Endothelial cell of umbilical vein (primary cell): ENCODE results near the gene MLEC. TPM values are rescaled to one million over a fixed set of nuclear protein-coding genes. Genes with fewer than 3 reads are reported as not detected.
"Not testable (repeated sequence)": the region's sequence is repeated elsewhere in the genome, so short reads cannot be mapped to it uniquely, and the experiment has no call there.

Source experiments
- BruUV-seq: library from RNA; stranded (reverse); fragments of 400-500 nt; replicated peaks from 2 replicates; lab custom pipeline; 2021; lab: Mats Ljungman, UMichigan
- CTCF ChIA-PET: fragments of 300-600, 350-600 bp; sonication (Branson Sonifier 250); formaldehyde crosslinking; loops from one replicate; lab custom pipeline; 2021; ENCODE audit warnings: antibody characterized with exemption, inconsistent platforms; lab: Charles Lee
- POLR2A ChIA-PET: fragments of 300-600, 350-600 bp; sonication (Branson Sonifier 250); formaldehyde crosslinking; loops from one replicate; lab custom pipeline; 2021; ENCODE audit warnings: antibody characterized with exemption, inconsistent platforms; lab: Charles Lee
- DNase-seq: peaks from one replicate; pipeline ENCODE4 v3.0.0-alpha.2; 2011; ENCODE audit warnings: low read depth, low spot score
- FAIRE-seq: peaks from 2 replicates; lab custom pipeline; 2011; peaks lifted over from hg19 to GRCh38; lab: Jason Lieb, UNC
- H2AFZ ChIP-seq: 2 replicates; pipeline ENCODE4 v1.6.0; 2012; ENCODE audit warnings: low read depth, low read length, control low read depth, inconsistent platforms
- H3K27ac ChIP-seq: 2 replicates; pipeline ENCODE4 v1.5.1; 2011; ENCODE audit warnings: low read depth, mild to moderate bottlenecking, control low read depth, low read length, moderate library complexity; ENCODE audit not compliant: insufficient read depth
- H3K27me3 ChIP-seq, 2 experiments: 2 replicates each; pipeline versions ENCODE4 v1.6.0 to v1.6.1; 2011; ENCODE audit warnings: low read length in 2 of 2, mixed read lengths in 1 of 2; ENCODE audit not compliant: control insufficient read depth in 2 of 2, insufficient read depth in 2 of 2
- H3K36me3 ChIP-seq, 2 experiments: 2 replicates in 1 of 2; 3 replicates in 1 of 2; pipeline ENCODE4 v1.5.1; 2011; ENCODE audit warnings: low read length in 2 of 2, mild to moderate bottlenecking in 1 of 2, moderate library complexity in 1 of 2; ENCODE audit not compliant: control insufficient read depth in 2 of 2, insufficient read depth in 2 of 2; ENCODE audit errors: extremely low read depth in 1 of 2
- H3K4me1 ChIP-seq: 3 replicates; pipeline ENCODE4 v1.5.1; 2011; ENCODE audit warnings: mild to moderate bottlenecking, low read length; ENCODE audit not compliant: control insufficient read depth, insufficient read depth; ENCODE audit errors: extremely low read depth
- H3K4me2 ChIP-seq: 2 replicates; pipeline ENCODE4 v1.6.1; 2011; ENCODE audit warnings: low read length, control low read depth, mixed read lengths; ENCODE audit not compliant: insufficient read depth
- H3K4me3 ChIP-seq, 3 experiments: fragments of 200-600 bp in 1 of 3; sonication (generic), shearing (Covaris generic) in 1 of 3; replicated peaks in 1 of 3; 2 replicates each; pipeline ENCODE4 v1.5.1; 2011 to 2016; ENCODE audit warnings: control low read depth in 3 of 3, low read length in 3 of 3, mild to moderate bottlenecking in 2 of 3, inconsistent platforms in 1 of 3, low read depth in 1 of 3, moderate library complexity in 1 of 3; ENCODE audit not compliant: insufficient read depth in 1 of 3
- H3K79me2 ChIP-seq: 2 replicates; pipeline ENCODE4 v1.6.0; 2012; ENCODE audit warnings: low read length, inconsistent platforms; ENCODE audit not compliant: control insufficient read depth, insufficient read depth
- H3K9ac ChIP-seq: replicated peaks from 2 replicates; pipeline ENCODE3; 2011; ENCODE audit warnings: low read length, control low read depth; ENCODE audit not compliant: insufficient read depth; ENCODE audit errors: extremely low read depth
- H3K9me1 ChIP-seq: replicated peaks from 3 replicates; pipeline ENCODE4 v1.6.0; 2011; ENCODE audit warnings: mild to moderate bottlenecking, low read length; ENCODE audit not compliant: control insufficient read depth, insufficient read depth; ENCODE audit errors: extremely low read depth
- H3K9me3 ChIP-seq: replicated peaks from 2 replicates; pipeline ENCODE4 v1.5.1; 2012; ENCODE audit warnings: low read length, inconsistent platforms; ENCODE audit not compliant: control insufficient read depth, insufficient read depth
- H4K20me1 ChIP-seq: replicated peaks from 2 replicates; pipeline ENCODE3; 2011; ENCODE audit warnings: mild to moderate bottlenecking, low read length; ENCODE audit not compliant: control insufficient read depth, insufficient read depth; ENCODE audit errors: extremely low read depth
- EZH2 ChIP-seq: IDR thresholded peaks from 2 replicates; pipeline ENCODE4 v1.6.1; 2012; ENCODE audit warnings: borderline replicate concordance, low read depth, mild to moderate bottlenecking, moderate library complexity, low read length, inconsistent platforms; ENCODE audit not compliant: severe bottlenecking
- FOS ChIP-seq: IDR thresholded peaks from 2 replicates; pipeline ENCODE4 v1.6.1; 2011; ENCODE audit warnings: mild to moderate bottlenecking, low read length, moderate library complexity, borderline replicate concordance; ENCODE audit not compliant: insufficient read depth
- JUN ChIP-seq: IDR thresholded peaks from 2 replicates; pipeline ENCODE4 v1.6.1; 2011; ENCODE audit warnings: borderline replicate concordance, low read depth; ENCODE audit not compliant: insufficient read length, insufficient read depth
- MYC ChIP-seq: IDR thresholded peaks from one replicate; pipeline ENCODE4 v1.6.1; 2011; ENCODE audit warnings: mild to moderate bottlenecking, low read depth, low read length
- POLR2A ChIP-seq: IDR thresholded peaks from 2 replicates; pipeline ENCODE4 v1.6.1; 2012; ENCODE audit warnings: low read depth, mild to moderate bottlenecking, control low read depth, low read length
- POLR2AphosphoS5 ChIP-seq: IDR thresholded peaks from 2 replicates; pipeline ENCODE4 v1.6.1; 2012; ENCODE audit warnings: low read depth, mild to moderate bottlenecking, control low read depth, low read length, moderate library complexity; ENCODE audit not compliant: insufficient read depth
- dilution Hi-C: fragments of 300-500 bp; cut with MboI; formaldehyde crosslinking; loops from one replicate; pipeline ENCODE4 v1.15.0; 2019; ENCODE audit warnings: low sequenced_read_pairs; ENCODE audit not compliant: extremely low pct_ligation_motif_present
- intact Hi-C: fragments of 100-400 bp; cut with micrococcal nuclease; formaldehyde crosslinking; loops from one replicate; pipeline ENCODE4 v1.10.0; 2022
- polyA plus RNA-seq, 4 experiments: library from polyadenylated mRNA; depleted of rRNA in 3 of 4; stranded (reverse) in 3 of 4; unstranded in 1 of 4; fragments of >200 nt; gene quantifications; 2 replicates each; pipeline versions ENCODE4 v1.2.1 to v1.2.3, GENCODE V29; 2011 to 2012; ENCODE audit warnings: missing spikeins in 1 of 4
- total RNA-seq: library from RNA; stranded (reverse); gene quantifications from 2 replicates; pipeline ENCODE4 v1.2.3, GENCODE V29; 2021
- TF ChIP-seq, protein P1 (sequence below), 2 donors: IDR thresholded peaks; 1 replicate in 1 of 2; 2 replicates in 1 of 2; pipeline ENCODE4 v1.5.1; 2011; ENCODE audit warnings: low read length in 2 of 2, mild to moderate bottlenecking in 2 of 2, moderate library complexity in 2 of 2, control low read depth in 1 of 2, inconsistent platforms in 1 of 2, low read depth in 1 of 2; ENCODE audit not compliant: insufficient read depth in 1 of 2; ENCODE audit errors: extremely low read depth in 1 of 2

The MLEC gene
- total and polyA plus RNA-seq, 2 donors (not counting 3 experiments of a cell fraction or from before 2014, with no cell fraction given) = 28.4 to 144 TPM

DNA sequence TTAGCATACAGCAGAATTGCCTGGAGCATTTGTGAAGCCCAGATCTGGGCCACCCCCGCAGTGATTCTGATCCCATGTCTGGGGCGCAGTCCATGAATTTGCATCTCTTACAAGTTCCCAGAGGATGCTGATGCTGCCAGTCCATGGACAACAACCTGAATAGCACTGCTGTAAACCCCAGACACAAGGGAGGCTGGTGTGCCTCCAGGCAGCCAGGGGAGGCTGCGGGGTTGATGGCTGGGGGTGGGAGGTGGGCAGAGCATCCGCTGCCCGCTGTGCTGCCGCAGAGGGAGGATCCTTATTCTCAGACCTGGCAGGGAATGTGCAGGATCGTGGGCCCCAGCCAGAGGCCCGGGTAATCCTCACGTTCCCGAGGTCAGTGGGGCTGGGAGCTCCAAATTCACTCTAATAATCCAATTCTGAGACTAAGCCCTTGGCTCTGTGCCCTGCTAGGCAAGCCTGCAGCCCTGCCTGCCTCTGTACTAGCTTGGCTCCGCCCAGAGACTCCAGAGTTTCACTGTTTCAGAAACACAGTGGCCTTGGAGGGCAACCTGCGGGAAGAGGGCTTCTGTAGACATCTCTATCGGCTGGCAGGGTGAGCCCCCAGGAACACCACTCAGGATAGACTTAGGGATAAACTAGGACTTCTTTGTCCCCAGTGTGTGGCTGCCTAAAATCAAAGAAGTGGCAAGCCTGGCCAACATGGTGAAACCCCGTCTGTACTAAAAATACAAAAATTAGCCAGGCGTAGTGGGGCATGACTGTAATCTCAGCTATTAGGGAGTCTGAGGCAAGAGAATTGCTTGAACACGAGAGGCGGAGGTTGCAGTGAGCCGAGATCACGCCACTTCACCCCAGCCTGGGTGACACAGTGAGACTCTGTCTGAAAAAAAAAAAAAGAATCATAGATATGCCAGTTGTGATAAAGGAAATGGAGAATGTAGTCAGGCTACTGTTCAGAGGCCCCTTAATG lies 17.8 kb upstream of the MLEC start:
- ChIA-PET CTCF (interaction anchor here (1.4 to 3.3 kb wide), 3 partner anchors 9 to 22 kb away, joined by 5 to 13 read pairs (median 5); no protein-coding TSS in a partner anchor), POLR2A (no interaction called here)
- Histone ChIP-seq H3K4me1 (no peaks in the 10 kb centered on the region), H3K4me2 (no peak overlapping the region), H3K79me2 (no peaks in the 10 kb centered on the region), H3K9ac (no peak overlapping the region), H3K4me3 (no peak overlapping the region), H3K36me3 (no peaks in the 10 kb centered on the region), H3K27me3 (no peaks in the 10 kb centered on the region), H3K9me1 (no peaks in the 10 kb centered on the region), H2AFZ (no peak overlapping the region), H4K20me1 (no peaks in the 10 kb centered on the region), H3K27ac (no peak overlapping the region), H3K9me3 (no peaks in the 10 kb centered on the region)
- no peak for DNase-seq
- intact Hi-C loops (no loop called here), dilution Hi-C loops (no loop called here)
- no TSS peak for BruUV-seq
- FAIRE-seq = no peak
- TF ChIP-seq JUN (no peak), FOS (no peak), POLR2A (no peak), EZH2 (no peak), POLR2AphosphoS5 (no peak), MYC (no peak)
- TF ChIP-seq, protein P1, sequence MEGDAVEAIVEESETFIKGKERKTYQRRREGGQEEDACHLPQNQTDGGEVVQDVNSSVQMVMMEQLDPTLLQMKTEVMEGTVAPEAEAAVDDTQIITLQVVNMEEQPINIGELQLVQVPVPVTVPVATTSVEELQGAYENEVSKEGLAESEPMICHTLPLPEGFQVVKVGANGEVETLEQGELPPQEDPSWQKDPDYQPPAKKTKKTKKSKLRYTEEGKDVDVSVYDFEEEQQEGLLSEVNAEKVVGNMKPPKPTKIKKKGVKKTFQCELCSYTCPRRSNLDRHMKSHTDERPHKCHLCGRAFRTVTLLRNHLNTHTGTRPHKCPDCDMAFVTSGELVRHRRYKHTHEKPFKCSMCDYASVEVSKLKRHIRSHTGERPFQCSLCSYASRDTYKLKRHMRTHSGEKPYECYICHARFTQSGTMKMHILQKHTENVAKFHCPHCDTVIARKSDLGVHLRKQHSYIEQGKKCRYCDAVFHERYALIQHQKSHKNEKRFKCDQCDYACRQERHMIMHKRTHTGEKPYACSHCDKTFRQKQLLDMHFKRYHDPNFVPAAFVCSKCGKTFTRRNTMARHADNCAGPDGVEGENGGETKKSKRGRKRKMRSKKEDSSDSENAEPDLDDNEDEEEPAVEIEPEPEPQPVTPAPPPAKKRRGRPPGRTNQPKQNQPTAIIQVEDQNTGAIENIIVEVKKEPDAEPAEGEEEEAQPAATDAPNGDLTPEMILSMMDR (IDR thresholded peaks at IDR 0.05; ENCODE audit: extremely low read depth in 1 of 2, insufficient read depth in 1 of 2, low read depth in 1 of 2, low read length in 2 of 2) = no peak

DNA sequence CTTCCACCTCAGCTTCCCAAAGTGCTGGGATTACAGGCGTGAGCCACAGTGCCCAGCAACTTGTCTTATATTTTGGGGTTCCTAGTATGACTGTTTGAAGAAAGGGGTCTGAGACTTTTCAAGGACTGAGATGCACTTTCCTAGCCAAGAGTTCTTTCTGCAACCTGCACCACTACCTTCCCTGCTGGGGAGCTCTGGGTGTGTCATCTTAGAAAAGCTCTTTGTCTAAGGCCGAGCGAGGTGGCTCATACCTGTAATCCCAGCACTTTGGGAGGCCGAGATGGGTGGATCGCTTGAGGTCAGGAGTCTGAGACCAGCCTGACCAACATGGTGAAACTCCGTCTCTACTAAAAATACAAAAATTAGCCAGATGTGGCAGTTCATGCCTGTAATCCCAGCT lies 16.7 kb upstream of the MLEC start:
- intact Hi-C loops, H3K27me3 ChIP-seq, BruUV-seq, dilution Hi-C loops, DNase-seq, H3K27ac ChIP-seq, H3K4me2 ChIP-seq, H3K4me1 ChIP-seq, H3K36me3 ChIP-seq, H3K9ac ChIP-seq, H3K79me2 ChIP-seq, H4K20me1 ChIP-seq, H3K4me3 ChIP-seq, H3K9me3 ChIP-seq, H2AFZ ChIP-seq, H3K9me1 ChIP-seq, POLR2A ChIA-PET, FAIRE-seq: not testable (repeated sequence)
- CTCF ChIA-PET = interaction anchor here (1.4 to 3.3 kb wide), 2 partner anchors 21 to 23 kb away, joined by 5 to 13 read pairs; no protein-coding TSS in a partner anchor
